ENCODE data around the gene TNFSF15.

The TNFSF15 gene

DNA sequence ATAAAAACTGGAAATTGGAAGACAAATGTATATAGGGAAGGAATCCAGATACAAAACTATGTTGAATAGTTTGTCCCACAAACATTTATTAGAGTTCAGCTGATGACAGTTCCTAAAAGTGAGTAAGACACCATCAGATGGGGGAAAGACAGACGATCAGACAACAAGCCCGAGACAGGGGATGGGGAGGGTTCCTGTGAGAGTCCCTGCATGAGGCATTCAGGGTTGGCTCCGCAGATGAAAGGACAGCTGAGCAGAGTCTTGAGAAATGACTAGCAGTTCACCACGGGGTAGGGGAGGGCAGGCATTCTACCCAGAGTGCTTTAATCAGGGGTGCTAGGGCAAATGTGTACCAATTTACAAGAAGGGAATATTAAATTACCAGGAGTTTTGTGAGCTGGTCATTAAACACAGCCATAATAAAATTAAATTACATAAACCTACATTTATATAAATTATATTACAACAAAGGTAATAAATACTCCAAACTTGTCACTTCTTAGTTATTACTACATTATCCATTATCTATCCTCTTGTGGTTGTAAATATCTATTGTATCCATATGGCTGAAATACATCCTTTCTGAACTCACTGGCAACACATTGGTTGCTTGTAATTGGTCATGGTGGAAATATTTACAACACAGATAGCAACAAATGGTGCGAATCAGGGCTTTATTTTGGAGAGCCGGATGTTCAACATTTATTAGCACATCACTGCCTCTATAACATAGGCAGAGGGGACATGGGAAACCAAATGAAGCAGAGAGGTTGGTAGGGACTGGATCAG lies 27.8 kb downstream of the TNFSF15 start:
- Histone ChIP-seq H3K27me3 (ENCODE audit: control insufficient read depth, insufficient read depth, low read length) (no peaks in the 10 kb centered on the region), H3K4me3 (ENCODE audit: low read length) (no peak overlapping the region), H3K9ac (ENCODE audit: low read length) (no peak overlapping the region), H3K27ac (ENCODE audit: low read depth, low read length) (no peak overlapping the region), H3K4me1 (ENCODE audit: control insufficient read depth, insufficient read depth, low read length) (no peaks in the 10 kb centered on the region), H3K36me3 (ENCODE audit: control insufficient read depth, insufficient read depth, low read length) (no peaks in the 10 kb centered on the region)

GRCh38 chr9:114776683-114777399 lies 29.0 kb downstream of the TNFSF15 start:
- Histone ChIP-seq H3K36me3 (ENCODE audit: control insufficient read depth, insufficient read depth, low read length) (no peaks in the 10 kb centered on the region), H3K27ac (ENCODE audit: low read depth, low read length) (no peak overlapping the region), H3K4me3 (ENCODE audit: low read length) (no peak overlapping the region), H3K4me1 (ENCODE audit: control insufficient read depth, insufficient read depth, low read length) (no peaks in the 10 kb centered on the region), H3K9ac (ENCODE audit: low read length) (no peak overlapping the region), H3K27me3 (ENCODE audit: control insufficient read depth, insufficient read depth, low read length) (no peaks in the 10 kb centered on the region)

DNA sequence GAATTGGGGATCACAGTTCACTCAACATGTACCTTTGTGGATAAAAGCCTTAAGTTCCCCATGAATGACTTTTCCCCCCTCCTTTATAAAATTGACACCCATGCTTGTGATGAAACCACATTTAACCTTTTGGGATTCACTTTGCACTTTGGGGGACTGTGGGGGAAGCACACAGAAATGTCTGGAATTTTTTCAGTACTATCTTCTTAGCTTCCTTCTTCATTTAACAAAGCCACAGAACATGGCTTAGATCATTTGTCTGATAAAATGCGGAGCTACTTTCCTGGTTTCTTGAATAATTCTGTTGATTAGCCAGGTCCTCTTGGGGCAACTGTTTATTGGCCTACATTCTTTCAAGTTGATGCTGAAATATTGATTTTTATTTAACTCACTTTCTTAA lies 29.9 kb downstream of the TNFSF15 start:
- no peaks in the 10 kb centered on the region for H3K27me3 ChIP-seq (ENCODE audit: control insufficient read depth, insufficient read depth, low read length)
- H3K4me1 ChIP-seq (ENCODE audit: control insufficient read depth, insufficient read depth, low read length) = no peaks in the 10 kb centered on the region
- no peak overlapping the region for H3K9ac ChIP-seq (ENCODE audit: low read length)
- H3K27ac ChIP-seq (ENCODE audit: low read depth, low read length) = no peak overlapping the region
- no peak overlapping the region for H3K4me3 ChIP-seq (ENCODE audit: low read length)
- no peaks in the 10 kb centered on the region for H3K36me3 ChIP-seq (ENCODE audit: control insufficient read depth, insufficient read depth, low read length)

DNA sequence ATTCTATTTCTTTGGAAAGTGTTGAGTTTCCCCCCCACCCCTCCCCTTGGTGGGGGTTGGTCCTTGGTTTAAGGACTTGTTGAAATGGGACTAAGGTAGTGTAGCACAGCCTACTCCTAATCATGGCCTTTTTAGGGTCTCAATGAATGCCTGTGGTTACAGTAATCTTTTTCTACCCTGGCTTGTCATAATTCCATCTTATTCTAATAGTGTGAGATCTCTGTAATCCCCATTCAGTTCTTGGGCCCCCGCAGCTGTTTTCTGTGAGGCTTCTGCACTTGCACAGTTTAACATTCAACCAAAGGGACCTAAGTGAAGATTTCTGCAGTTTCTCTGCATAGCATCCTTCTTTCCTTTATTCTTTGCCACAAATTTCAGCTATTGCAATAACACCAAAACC lies 30.7 kb downstream of the TNFSF15 start:
- no peaks in the 10 kb centered on the region for H3K27me3 ChIP-seq (ENCODE audit: control insufficient read depth, insufficient read depth, low read length)
- no peaks in the 10 kb centered on the region for H3K36me3 ChIP-seq (ENCODE audit: control insufficient read depth, insufficient read depth, low read length)
- no peak overlapping the region for H3K27ac ChIP-seq (ENCODE audit: low read depth, low read length)
- H3K9ac ChIP-seq (ENCODE audit: low read length) = no peak overlapping the region
- H3K4me3 ChIP-seq (ENCODE audit: low read length) = no peak overlapping the region
- no peaks in the 10 kb centered on the region for H3K4me1 ChIP-seq (ENCODE audit: control insufficient read depth, insufficient read depth, low read length)

GRCh38 chr9:114774524-114774923 lies 31.3 kb downstream of the TNFSF15 start:
- no peak overlapping the region for H3K9ac ChIP-seq (ENCODE audit: low read length)
- no peak overlapping the region for H3K4me3 ChIP-seq (ENCODE audit: low read length)
- H3K27me3 ChIP-seq (ENCODE audit: control insufficient read depth, insufficient read depth, low read length) = no peaks in the 10 kb centered on the region
- H3K27ac ChIP-seq (ENCODE audit: low read depth, low read length) = no peak overlapping the region
- H3K36me3 ChIP-seq (ENCODE audit: control insufficient read depth, insufficient read depth, low read length) = no peaks in the 10 kb centered on the region
- H3K4me1 ChIP-seq (ENCODE audit: control insufficient read depth, insufficient read depth, low read length) = no peaks in the 10 kb centered on the region

DNA sequence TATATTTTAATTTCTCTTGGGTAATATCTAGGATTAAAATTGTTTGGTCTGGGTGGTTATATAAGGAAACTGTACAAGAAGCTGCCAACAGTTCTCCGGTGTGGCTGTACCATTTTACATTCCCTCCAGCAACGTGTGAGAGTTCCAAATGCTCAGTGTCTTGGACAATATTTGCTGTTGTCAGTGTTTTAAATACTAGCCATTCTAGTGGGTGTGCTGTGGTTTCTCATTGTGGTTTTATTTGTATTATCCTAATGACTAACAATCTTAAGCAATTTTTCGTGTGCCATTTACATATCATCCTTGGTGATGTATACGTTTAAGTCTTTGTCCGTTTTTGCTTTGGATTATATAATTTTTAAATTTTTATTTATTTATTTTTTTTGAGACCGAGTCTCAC lies 34.0 kb downstream of the TNFSF15 start:
- Histone ChIP-seq H3K36me3 (ENCODE audit: control insufficient read depth, insufficient read depth, low read length) (no peaks in the 10 kb centered on the region), H3K27ac (ENCODE audit: low read depth, low read length) (no peak overlapping the region), H3K4me1 (ENCODE audit: control insufficient read depth, insufficient read depth, low read length) (no peaks in the 10 kb centered on the region), H3K9ac (ENCODE audit: low read length) (no peak overlapping the region), H3K27me3 (ENCODE audit: control insufficient read depth, insufficient read depth, low read length) (no peaks in the 10 kb centered on the region), H3K4me3 (ENCODE audit: low read length) (no peak overlapping the region)

- no peaks in the 10 kb centered on the region for H3K36me3 ChIP-seq (ENCODE audit: control insufficient read depth, insufficient read depth, low read length)
- no peaks in the 10 kb centered on the region for H3K27me3 ChIP-seq (ENCODE audit: control insufficient read depth, insufficient read depth, low read length)
- H3K4me3 ChIP-seq (ENCODE audit: low read length) = no peak overlapping the region
- no peak overlapping the region for H3K9ac ChIP-seq (ENCODE audit: low read length)
- no peak overlapping the region for H3K27ac ChIP-seq (ENCODE audit: low read depth, low read length)
- H3K4me1 ChIP-seq (ENCODE audit: control insufficient read depth, insufficient read depth, low read length) = no peaks in the 10 kb centered on the region
Observed at GRCh38 chr9:114770991-114771390, 34.8 kb downstream of the TNFSF15 start.

- H3K27ac ChIP-seq (ENCODE audit: low read depth, low read length) = no peak overlapping the region
- H3K27me3 ChIP-seq (ENCODE audit: control insufficient read depth, insufficient read depth, low read length) = no peaks in the 10 kb centered on the region
- no peaks in the 10 kb centered on the region for H3K4me1 ChIP-seq (ENCODE audit: control insufficient read depth, insufficient read depth, low read length)
- H3K9ac ChIP-seq (ENCODE audit: low read length) = no peak overlapping the region
- H3K36me3 ChIP-seq (ENCODE audit: control insufficient read depth, insufficient read depth, low read length) = no peaks in the 10 kb centered on the region
- no peak overlapping the region for H3K4me3 ChIP-seq (ENCODE audit: low read length)
Observed at GRCh38 chr9:114769624-114770023, 36.2 kb downstream of the TNFSF15 start.

- Histone ChIP-seq H3K36me3 (ENCODE audit: control insufficient read depth, insufficient read depth, low read length) (no peaks in the 10 kb centered on the region), H3K9ac (ENCODE audit: low read length) (no peak overlapping the region), H3K27ac (ENCODE audit: low read depth, low read length) (no peak overlapping the region)
Observed at GRCh38 chr9:114763220-114763619, 42.6 kb downstream of the TNFSF15 start.

GRCh38 chr9:114761523-114761922 lies 44.3 kb downstream of the TNFSF15 start:
- Histone ChIP-seq H3K4me1 (ENCODE audit: control insufficient read depth, insufficient read depth, low read length) (no peaks in the 10 kb centered on the region), H3K36me3 (ENCODE audit: control insufficient read depth, insufficient read depth, low read length) (no peaks in the 10 kb centered on the region), H3K4me3 (ENCODE audit: low read length) (no peak overlapping the region), H3K27ac (ENCODE audit: low read depth, low read length) (no peak overlapping the region), H3K27me3 (ENCODE audit: control insufficient read depth, insufficient read depth, low read length) (no peaks in the 10 kb centered on the region), H3K9ac (ENCODE audit: low read length) (no peak overlapping the region)

More at GRCh38 chr9:114763220-114763619, 42.6 kb downstream of the TNFSF15 start:
- Histone ChIP-seq H3K4me1 (ENCODE audit: control insufficient read depth, insufficient read depth, low read length) (no peaks in the 10 kb centered on the region), H3K27me3 (ENCODE audit: control insufficient read depth, insufficient read depth, low read length) (no peaks in the 10 kb centered on the region), H3K4me3 (ENCODE audit: low read length) (no peak overlapping the region)

GRCh38 chr9:114759512-114760341 lies 46.1 kb downstream of the TNFSF15 start:
- no peaks in the 10 kb centered on the region for H3K27me3 ChIP-seq (ENCODE audit: control insufficient read depth, insufficient read depth, low read length)
- no peak overlapping the region for H3K27ac ChIP-seq (ENCODE audit: low read depth, low read length)
- no peaks in the 10 kb centered on the region for H3K4me1 ChIP-seq (ENCODE audit: control insufficient read depth, insufficient read depth, low read length)
- no peak overlapping the region for H3K4me3 ChIP-seq (ENCODE audit: low read length)
- H3K9ac ChIP-seq (ENCODE audit: low read length) = no peak overlapping the region
- H3K36me3 ChIP-seq (ENCODE audit: control insufficient read depth, insufficient read depth, low read length) = no peaks in the 10 kb centered on the region

- Histone ChIP-seq H3K27ac (ENCODE audit: low read depth, low read length) (no peak overlapping the region), H3K4me3 (ENCODE audit: low read length) (no peak overlapping the region), H3K9ac (ENCODE audit: low read length) (no peak overlapping the region), H3K36me3 (ENCODE audit: control insufficient read depth, insufficient read depth, low read length) (no peaks in the 10 kb centered on the region), H3K27me3 (ENCODE audit: control insufficient read depth, insufficient read depth, low read length) (no peaks in the 10 kb centered on the region), H3K4me1 (ENCODE audit: control insufficient read depth, insufficient read depth, low read length) (no peaks in the 10 kb centered on the region)
Observed at GRCh38 chr9:114757984-114758383, 47.9 kb downstream of the TNFSF15 start.

Data from rectal smooth muscle tissue (tissue), 1 donor.